ENCODE measurements around the gene GPC5. TPM values are rescaled to one million over a fixed set of nuclear protein-coding genes. Genes with fewer than 3 reads are reported as not detected.

GPC5 gene
- total and polyA plus RNA-seq, 3 donors from 2014 or later: 11.5 to 81.8 (median 52.1) TPM

GRCh38 chr13:91540158-91540736 lies 141.8 kb downstream of the GPC5 start:
- no peaks in the 10 kb centered on the region for H3K27me3 ChIP-seq
- no peaks in the 10 kb centered on the region for H3K36me3 ChIP-seq (ENCODE audit: low read depth, missing control alignments)
- H3K27ac ChIP-seq: no peak overlapping the region
- TF ChIP-seq CTCF (IDR thresholded peaks at IDR 0.05) (no peak), POLR2A (IDR thresholded peaks at IDR 0.05) (no peak)
- DNase-seq: no peak
- no peaks in the 10 kb centered on the region for H3K4me1 ChIP-seq
- H3K4me3 ChIP-seq: no peak overlapping the region
- intact Hi-C loops (cut with DNase I; ENCODE audit: low total_unique reads): no loop called here
- 85 to 89% methylated on average over 1 of the region's 1 CpG for whole genome bisulfite sequencing, 2 donors
- no peaks in the 10 kb centered on the region for H3K9me3 ChIP-seq

- Histone ChIP-seq H3K27me3 (no peaks in the 10 kb centered on the region), H3K4me3 (no peak overlapping the region), H3K36me3 (ENCODE audit: low read depth, missing control alignments) (no peaks in the 10 kb centered on the region), H3K4me1 (no peaks in the 10 kb centered on the region), H3K27ac (no peak overlapping the region), H3K9me3 (no peaks in the 10 kb centered on the region)
- TF ChIP-seq CTCF (IDR thresholded peaks at IDR 0.05) (no peak), POLR2A (IDR thresholded peaks at IDR 0.05) (no peak)
- no peak for DNase-seq
- intact Hi-C loops (cut with DNase I; ENCODE audit: low total_unique reads): no loop called here
- WGBS, 2 donors: 52 to 58% methylated on average over 3 of the region's 3 CpGs
Measured at GRCh38 chr13:91544723-91545122, 146.3 kb downstream of the GPC5 start.

GRCh38 chr13:91546900-91547299 lies 148.5 kb downstream of the GPC5 start:
- no peak overlapping the region for H3K27ac ChIP-seq
- WGBS, 2 donors: 79 to 83% methylated on average over 2 of the region's 2 CpGs
- H3K27me3 ChIP-seq: no peaks in the 10 kb centered on the region
- intact Hi-C loops (cut with DNase I; ENCODE audit: low total_unique reads): no loop called here
- H3K4me1 ChIP-seq: no peaks in the 10 kb centered on the region
- no peak overlapping the region for H3K4me3 ChIP-seq
- no peaks in the 10 kb centered on the region for H3K36me3 ChIP-seq (ENCODE audit: low read depth, missing control alignments)
- DNase-seq: no peak
- H3K9me3 ChIP-seq: no peaks in the 10 kb centered on the region
- TF ChIP-seq CTCF (IDR thresholded peaks at IDR 0.05) (no peak), POLR2A (IDR thresholded peaks at IDR 0.05) (no peak)

GRCh38 chr13:91553584-91553983 lies 155.2 kb downstream of the GPC5 start:
- intact Hi-C loops (cut with DNase I; ENCODE audit: low total_unique reads): no loop called here
- Histone ChIP-seq H3K9me3 (no peaks in the 10 kb centered on the region), H3K27me3 (no peaks in the 10 kb centered on the region), H3K27ac (no peak overlapping the region), H3K4me3 (no peak overlapping the region), H3K4me1 (no peaks in the 10 kb centered on the region), H3K36me3 (ENCODE audit: low read depth, missing control alignments) (no peaks in the 10 kb centered on the region)
- TF ChIP-seq POLR2A (IDR thresholded peaks at IDR 0.05) (no peak), CTCF (IDR thresholded peaks at IDR 0.05) (no peak)
- 80 to 89% methylated on average over 2 of the region's 2 CpGs for WGBS, 2 donors
- no peak for DNase-seq

- H3K27me3 ChIP-seq: no peaks in the 10 kb centered on the region
- DNase-seq: no peak
- 68 to 71% methylated on average over 1 of the region's 1 CpG for WGBS, 2 donors
- no peaks in the 10 kb centered on the region for H3K4me1 ChIP-seq
- TF ChIP-seq CTCF (IDR thresholded peaks at IDR 0.05) (no peak), POLR2A (IDR thresholded peaks at IDR 0.05) (no peak)
- no peaks in the 10 kb centered on the region for H3K9me3 ChIP-seq
- intact Hi-C loops (cut with DNase I; ENCODE audit: low total_unique reads): no loop called here
- H3K27ac ChIP-seq: no peak overlapping the region
- H3K36me3 ChIP-seq (ENCODE audit: low read depth, missing control alignments): no peaks in the 10 kb centered on the region
- H3K4me3 ChIP-seq: no peak overlapping the region
Measured at GRCh38 chr13:91554101-91554500, 155.7 kb downstream of the GPC5 start.

Data from testis (tissue), 3 donors.